ENCODE measurements around the gene EFCAB13.
"Not testable (repeated sequence)": the region's sequence is repeated elsewhere in the genome, so short reads cannot be mapped to it uniquely, and the experiment has no call there.

- TF ChIP-seq, protein P1, sequence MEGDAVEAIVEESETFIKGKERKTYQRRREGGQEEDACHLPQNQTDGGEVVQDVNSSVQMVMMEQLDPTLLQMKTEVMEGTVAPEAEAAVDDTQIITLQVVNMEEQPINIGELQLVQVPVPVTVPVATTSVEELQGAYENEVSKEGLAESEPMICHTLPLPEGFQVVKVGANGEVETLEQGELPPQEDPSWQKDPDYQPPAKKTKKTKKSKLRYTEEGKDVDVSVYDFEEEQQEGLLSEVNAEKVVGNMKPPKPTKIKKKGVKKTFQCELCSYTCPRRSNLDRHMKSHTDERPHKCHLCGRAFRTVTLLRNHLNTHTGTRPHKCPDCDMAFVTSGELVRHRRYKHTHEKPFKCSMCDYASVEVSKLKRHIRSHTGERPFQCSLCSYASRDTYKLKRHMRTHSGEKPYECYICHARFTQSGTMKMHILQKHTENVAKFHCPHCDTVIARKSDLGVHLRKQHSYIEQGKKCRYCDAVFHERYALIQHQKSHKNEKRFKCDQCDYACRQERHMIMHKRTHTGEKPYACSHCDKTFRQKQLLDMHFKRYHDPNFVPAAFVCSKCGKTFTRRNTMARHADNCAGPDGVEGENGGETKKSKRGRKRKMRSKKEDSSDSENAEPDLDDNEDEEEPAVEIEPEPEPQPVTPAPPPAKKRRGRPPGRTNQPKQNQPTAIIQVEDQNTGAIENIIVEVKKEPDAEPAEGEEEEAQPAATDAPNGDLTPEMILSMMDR (IDR thresholded peaks at IDR 0.05), result not testable (repeated sequence)
- TF ChIP-seq POLR2A, POLR2AphosphoS5 (IDR thresholded peaks at IDR 0.05): not testable (repeated sequence)
These were observed 101.5 kb downstream of the EFCAB13 start for GRCh38 chr17:47425233-47425632.
